Type B pancreatic cell (in vitro differentiated cells): ENCODE measurements around the gene FBLN2. TPM values are rescaled to one million over a fixed set of nuclear protein-coding genes. Genes with fewer than 3 reads are reported as not detected.
A peak's percentile ranks its signal among the peaks of the same experiment; 100 is the strongest.

Source experiments
- DNase-seq: peaks from one replicate; pipeline ENCODE4 v3.0.0; 2021; ENCODE audit warnings: mixed read lengths; ENCODE audit not compliant: unreplicated experiment; ENCODE audit errors: extremely low spot score
- H3K27ac Mint-ChIP-seq: 2 replicates; pipeline ENCODE4 v1.8.0; 2021; ENCODE audit warnings: mild to moderate bottlenecking, mixed read lengths
- H3K27me3 Mint-ChIP-seq: 2 replicates; pipeline ENCODE4 v1.8.0; 2021; ENCODE audit warnings: mixed read lengths
- H3K36me3 Mint-ChIP-seq: 2 replicates; pipeline ENCODE4 v1.8.0; 2021; ENCODE audit warnings: mixed read lengths
- H3K4me1 Mint-ChIP-seq: one replicate; pipeline ENCODE4 v1.8.0; 2021; ENCODE audit warnings: mixed read lengths; ENCODE audit not compliant: unreplicated experiment
- H3K4me3 Mint-ChIP-seq: 2 replicates; pipeline ENCODE4 v1.8.0; 2021; ENCODE audit warnings: mild to moderate bottlenecking, mixed read lengths
- H3K9me3 Mint-ChIP-seq: 2 replicates; pipeline ENCODE4 v1.8.0; 2021; ENCODE audit warnings: mixed read lengths
- total RNA-seq: library from RNA; stranded (reverse); gene quantifications from 2 replicates; pipeline ENCODE4 v1.2.1, GENCODE V29; 2021; ENCODE audit warnings: low replicate concordance
- TF ChIP-seq, protein P1 (sequence below): fragments of 200-600 bp; sonication (generic); conservative IDR thresholded peaks from 2 replicates; pipeline ENCODE4 v1.5.0; 2021; ENCODE audit warnings: antibody characterized with exemption, mild to moderate bottlenecking

FBLN2 gene
- total RNA-seq, 1 donor from 2014 or later, result 67.6 TPM

DNA sequence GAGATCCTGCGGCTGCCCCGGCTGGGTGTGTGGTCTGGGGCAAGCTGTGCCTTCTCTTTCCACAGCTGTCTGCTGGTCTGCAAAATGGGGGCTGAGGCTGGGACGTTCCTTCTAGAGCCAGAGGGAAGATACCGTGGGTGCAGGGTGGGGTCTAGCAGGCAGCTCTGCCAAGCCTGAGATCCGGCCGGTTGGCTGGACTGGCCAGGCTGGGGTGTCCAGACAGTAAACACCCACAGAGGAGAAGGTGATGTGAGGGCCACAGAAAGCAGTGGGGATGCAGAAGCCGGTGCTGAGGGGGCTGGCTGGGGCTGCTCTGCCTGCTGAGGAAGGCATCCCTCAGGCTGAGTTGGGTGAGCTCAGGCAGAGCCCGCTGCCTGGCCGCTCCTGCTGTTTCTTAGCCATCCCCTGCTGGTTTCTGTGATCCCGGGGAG lies 46.1 kb downstream of the FBLN2 start:
- no peaks in the 10 kb centered on the region for H3K36me3 Mint-ChIP-seq
- H3K27ac Mint-ChIP-seq, result peak overlapping the region; percentile 13
- no peak for DNase-seq
- TF ChIP-seq, protein P1, sequence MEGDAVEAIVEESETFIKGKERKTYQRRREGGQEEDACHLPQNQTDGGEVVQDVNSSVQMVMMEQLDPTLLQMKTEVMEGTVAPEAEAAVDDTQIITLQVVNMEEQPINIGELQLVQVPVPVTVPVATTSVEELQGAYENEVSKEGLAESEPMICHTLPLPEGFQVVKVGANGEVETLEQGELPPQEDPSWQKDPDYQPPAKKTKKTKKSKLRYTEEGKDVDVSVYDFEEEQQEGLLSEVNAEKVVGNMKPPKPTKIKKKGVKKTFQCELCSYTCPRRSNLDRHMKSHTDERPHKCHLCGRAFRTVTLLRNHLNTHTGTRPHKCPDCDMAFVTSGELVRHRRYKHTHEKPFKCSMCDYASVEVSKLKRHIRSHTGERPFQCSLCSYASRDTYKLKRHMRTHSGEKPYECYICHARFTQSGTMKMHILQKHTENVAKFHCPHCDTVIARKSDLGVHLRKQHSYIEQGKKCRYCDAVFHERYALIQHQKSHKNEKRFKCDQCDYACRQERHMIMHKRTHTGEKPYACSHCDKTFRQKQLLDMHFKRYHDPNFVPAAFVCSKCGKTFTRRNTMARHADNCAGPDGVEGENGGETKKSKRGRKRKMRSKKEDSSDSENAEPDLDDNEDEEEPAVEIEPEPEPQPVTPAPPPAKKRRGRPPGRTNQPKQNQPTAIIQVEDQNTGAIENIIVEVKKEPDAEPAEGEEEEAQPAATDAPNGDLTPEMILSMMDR, result no peak
- H3K27me3 Mint-ChIP-seq, result peaks cover 4% of the 10 kb centered on the region
- H3K4me3 Mint-ChIP-seq, result no peak overlapping the region
- peaks cover 31% of the 10 kb centered on the region for H3K4me1 Mint-ChIP-seq
- H3K9me3 Mint-ChIP-seq, result no peaks in the 10 kb centered on the region

DNA sequence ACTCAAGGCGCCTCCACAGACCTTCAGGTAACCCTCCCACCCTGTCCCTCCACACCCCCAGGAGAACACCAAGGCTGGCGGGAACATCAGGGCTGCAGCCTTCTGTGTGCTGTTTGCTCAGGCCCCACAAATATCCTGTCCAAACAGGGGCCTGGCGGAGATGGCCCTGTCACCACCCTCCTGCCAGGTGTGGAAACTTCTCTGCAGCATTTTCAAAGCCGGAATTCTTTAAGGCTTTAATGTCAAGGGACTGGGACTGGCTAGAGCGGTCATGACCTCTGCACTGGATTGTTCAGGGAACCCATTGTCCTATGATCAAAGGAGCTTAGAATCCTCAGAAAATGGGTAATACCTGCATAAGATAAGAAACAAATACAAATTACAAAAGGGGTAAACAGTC lies 46.6 kb downstream of the FBLN2 start:
- no peaks in the 10 kb centered on the region for H3K9me3 Mint-ChIP-seq
- H3K36me3 Mint-ChIP-seq, result no peaks in the 10 kb centered on the region
- H3K27me3 Mint-ChIP-seq, result peaks cover 4% of the 10 kb centered on the region
- no peak overlapping the region for H3K4me3 Mint-ChIP-seq
- no peak overlapping the region for H3K27ac Mint-ChIP-seq
- peaks cover 31% of the 10 kb centered on the region for H3K4me1 Mint-ChIP-seq
- no peak for DNase-seq
- TF ChIP-seq, protein P1, result no peak

DNA sequence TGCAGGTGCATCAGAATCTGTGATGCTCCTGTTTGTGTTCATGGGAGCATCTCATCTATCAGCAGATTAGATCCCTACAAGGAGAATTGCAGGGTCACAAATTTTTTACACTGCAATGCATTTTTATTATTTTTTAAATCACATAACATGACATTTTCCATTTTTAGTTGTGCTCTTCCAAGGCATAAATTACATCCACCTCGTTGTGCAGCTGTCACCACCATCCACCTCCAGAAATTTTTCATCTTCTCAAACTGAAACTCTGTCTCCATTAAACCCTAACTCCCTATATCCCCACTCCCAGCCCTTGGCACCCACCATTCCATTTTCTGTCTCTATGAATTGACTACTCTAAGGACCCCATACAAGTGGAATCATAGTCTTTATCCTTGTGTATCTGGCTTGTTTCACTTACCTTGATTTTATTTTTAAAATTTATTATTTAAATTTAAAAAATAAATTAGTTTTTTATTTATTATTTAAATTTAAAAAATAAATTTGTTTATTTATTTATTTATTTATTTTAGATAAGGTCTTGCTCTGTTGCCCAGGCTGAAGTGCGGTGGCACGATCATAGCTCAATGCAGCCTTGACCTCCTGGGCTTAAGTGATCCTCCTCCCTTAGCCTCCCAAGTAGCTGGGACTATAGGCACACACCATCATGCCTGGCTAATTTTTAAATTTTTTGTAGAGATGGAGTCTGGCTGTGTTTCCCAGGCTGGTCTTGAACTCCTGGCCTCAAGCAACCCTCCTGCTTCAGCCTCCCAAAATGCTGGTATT lies 47.7 kb downstream of the FBLN2 start:
- Mint-ChIP-seq H3K4me3 (no peak overlapping the region), H3K9me3 (no peaks in the 10 kb centered on the region), H3K27me3 (peaks cover 4% of the 10 kb centered on the region), H3K4me1 (peaks cover 31% of the 10 kb centered on the region), H3K36me3 (peaks cover 5% of the 10 kb centered on the region), H3K27ac (no peak overlapping the region)
- TF ChIP-seq, protein P1, result no peak
- DNase-seq, result no peak

DNA sequence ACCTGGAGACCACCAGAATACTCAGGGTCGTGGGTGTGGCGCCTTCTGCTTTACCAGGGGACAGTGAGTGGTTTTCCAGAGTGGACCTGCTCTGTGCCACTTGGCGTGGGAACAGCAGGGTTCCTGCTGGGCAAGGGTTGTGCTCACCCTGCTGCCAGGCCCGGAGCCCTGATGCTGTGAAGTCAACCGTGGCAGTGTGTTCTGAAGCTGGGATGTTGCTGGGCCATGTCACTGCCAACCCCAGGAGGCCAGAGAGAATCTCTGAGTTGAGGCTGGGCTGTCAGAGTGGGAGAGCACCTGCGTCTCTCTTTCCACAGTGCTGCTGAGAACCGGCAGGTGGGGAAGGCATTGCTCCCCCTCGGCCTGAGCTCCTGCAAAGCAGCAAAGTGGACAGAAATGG lies 48.7 kb downstream of the FBLN2 start:
- H3K27ac Mint-ChIP-seq, result no peak overlapping the region
- no peak overlapping the region for H3K4me3 Mint-ChIP-seq
- H3K9me3 Mint-ChIP-seq, result no peaks in the 10 kb centered on the region
- H3K36me3 Mint-ChIP-seq, result peaks cover 9% of the 10 kb centered on the region
- H3K4me1 Mint-ChIP-seq, result peaks cover 34% of the 10 kb centered on the region
- peaks cover 4% of the 10 kb centered on the region for H3K27me3 Mint-ChIP-seq
- TF ChIP-seq, protein P1, result no peak
- DNase-seq, result no peak

DNA sequence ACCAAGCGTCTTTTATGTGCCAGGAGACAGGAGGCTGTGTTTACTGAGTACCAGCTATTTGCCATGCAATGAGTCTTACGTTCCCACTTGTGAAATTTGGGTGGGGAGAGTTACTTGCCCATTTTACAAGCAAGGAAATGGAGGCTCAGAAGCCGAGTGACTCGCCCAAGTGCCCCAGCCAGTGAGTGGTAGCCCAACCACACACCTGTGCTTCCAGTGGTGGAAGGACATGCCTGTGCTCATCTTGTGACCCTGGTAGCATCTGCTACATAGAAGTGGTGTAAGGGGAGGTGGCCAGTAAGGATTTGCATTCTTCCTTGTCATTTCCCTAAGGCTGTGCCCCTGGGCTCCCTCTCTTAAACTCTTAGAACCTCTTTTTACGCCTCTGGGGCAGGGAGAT lies 49.3 kb downstream of the FBLN2 start:
- H3K4me1 Mint-ChIP-seq, result peaks cover 34% of the 10 kb centered on the region

More for the DNA sequence above, 49.3 kb downstream of the FBLN2 start:
- TF ChIP-seq, protein P1, result no peak
- no peaks in the 10 kb centered on the region for H3K9me3 Mint-ChIP-seq
- no peak overlapping the region for H3K27ac Mint-ChIP-seq
- no peak overlapping the region for H3K4me3 Mint-ChIP-seq
- DNase-seq, result no peak
- peaks cover 4% of the 10 kb centered on the region for H3K27me3 Mint-ChIP-seq
- H3K36me3 Mint-ChIP-seq, result peaks cover 9% of the 10 kb centered on the region
